GM19395 (cell line): ENCODE data around the gene VWA3A.
"Not testable (repeated sequence)": the region's sequence is repeated elsewhere in the genome, so short reads cannot be mapped to it uniquely, and the experiment has no call there.

Experiments used
- ATAC-seq: cut with Tn5 transposase; IDR thresholded peaks from one replicate; pipeline ENCODE4 v1.9.1; 2021; ENCODE audit warnings: mild to moderate bottlenecking, moderate library complexity; ENCODE audit not compliant: unreplicated experiment

Gene VWA3A

DNA sequence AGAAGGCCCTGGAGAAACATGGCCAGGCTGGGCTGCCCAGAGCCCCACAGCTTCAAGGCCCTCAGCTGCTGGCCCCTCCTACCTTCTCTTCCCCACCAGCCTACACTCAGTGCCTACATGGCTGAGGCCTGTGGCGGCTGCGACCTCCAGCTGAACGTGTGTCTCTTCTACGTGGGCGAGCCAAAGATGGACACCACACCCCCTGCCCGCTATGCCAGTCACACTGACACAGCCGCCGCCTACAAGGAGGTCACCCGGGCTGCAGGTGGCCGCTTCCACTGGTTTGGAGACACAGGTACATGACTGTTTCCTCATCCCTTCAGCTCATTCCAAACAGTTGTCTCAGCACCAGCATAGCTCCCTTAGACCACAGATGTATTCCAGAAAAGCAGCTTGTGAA is 40.5 kb downstream of the VWA3A start:
- no peak for ATAC-seq

DNA sequence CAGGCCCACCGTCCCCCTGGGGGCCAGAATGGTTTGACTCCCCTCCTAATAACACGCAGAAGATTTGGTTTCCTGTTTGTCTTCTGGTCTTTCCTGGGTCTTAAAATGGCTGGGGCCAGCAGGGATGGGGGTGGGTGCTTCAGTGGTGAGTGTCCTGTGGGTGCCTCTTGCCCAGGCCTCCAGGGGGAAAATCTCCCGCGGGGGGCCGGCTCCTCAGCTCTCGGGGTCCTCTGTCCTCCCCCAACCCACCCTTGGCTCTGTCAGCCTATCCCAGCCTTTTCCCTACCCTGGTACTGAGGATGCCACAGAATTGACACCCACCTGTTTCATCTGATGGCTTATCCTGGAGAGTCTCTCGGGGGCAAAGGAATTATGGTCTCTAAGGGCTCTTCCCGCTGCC is 46.1 kb downstream of the VWA3A start:
- no peak for ATAC-seq

DNA sequence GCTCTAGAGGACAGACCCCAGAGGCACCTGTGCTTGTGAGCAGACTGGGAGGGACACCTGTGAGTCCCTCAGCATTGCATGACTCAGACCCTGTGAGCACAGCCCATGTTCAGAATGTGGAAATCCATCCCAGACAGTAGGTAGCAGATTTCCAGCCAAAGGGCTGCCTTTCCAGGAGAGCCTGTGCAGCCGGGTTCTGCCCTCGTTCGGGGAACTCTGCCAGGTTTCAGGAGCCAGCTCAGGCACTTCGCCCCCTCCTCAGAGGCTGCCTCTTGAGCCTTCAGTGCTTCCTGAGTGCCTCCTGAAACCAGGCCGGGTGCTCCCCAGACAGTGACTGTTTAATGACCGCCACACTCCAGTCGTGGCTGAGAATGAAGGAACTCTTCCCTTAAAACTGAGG is 46.7 kb downstream of the VWA3A start:
- no peak for ATAC-seq

DNA sequence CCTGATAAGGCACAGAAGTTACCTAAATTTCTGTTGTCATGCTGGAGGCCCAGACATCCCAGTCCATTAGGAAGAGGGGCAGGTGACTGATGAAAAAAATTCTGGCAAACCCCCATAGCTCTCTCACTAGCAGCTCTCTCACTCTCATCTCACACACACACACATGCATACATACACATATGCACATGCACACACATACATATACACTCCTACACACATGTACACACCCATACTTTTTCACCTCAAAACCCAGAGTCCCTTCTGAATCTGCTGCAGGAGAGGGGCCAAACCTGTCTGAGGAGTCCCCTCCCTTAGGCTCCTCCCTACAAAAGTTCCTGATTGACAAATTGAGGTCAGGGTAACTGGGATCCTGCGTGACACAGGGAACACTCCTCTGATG is 47.4 kb downstream of the VWA3A start:
- no peak for ATAC-seq

DNA sequence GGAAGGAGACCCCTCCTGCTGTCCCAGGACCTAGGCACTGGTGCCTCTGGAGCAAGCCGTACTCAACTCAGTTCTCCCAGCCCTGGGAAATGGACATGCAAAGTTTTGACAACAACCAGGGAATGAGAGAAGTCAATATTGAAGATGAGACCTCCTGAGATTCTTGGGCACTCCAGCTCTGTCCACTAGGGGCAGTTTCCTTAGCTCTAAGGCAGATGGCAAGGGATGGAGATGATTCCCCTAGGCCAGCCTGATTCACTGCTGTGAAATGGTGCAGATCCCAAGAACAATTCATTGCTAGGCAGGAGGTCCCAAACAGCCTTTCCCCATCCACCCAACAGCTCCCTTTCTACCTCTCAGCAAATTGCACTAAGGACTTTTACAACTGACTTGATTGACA is 49.4 kb downstream of the VWA3A start:
- no peak for ATAC-seq

DNA sequence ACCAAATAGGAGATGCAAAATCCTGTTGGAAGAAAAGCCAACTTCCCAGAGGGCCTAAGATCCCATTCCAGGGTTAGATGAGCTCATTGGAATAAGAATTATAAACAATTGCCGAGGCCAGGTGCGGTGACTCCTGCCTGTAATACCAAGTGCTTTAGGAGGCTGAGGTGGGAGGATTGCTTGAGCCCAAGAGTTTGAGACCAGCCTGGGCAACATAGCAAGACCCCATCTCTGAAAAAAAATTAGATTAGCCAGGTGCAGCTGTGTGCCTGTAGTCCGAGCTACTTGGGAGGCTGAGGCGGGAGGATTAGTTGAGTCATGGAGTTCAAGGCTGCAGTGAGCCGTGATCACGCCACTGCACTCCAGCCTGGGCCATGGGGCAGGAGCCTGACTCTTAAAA is 52.2 kb downstream of the VWA3A start:
- no peak for ATAC-seq

DNA sequence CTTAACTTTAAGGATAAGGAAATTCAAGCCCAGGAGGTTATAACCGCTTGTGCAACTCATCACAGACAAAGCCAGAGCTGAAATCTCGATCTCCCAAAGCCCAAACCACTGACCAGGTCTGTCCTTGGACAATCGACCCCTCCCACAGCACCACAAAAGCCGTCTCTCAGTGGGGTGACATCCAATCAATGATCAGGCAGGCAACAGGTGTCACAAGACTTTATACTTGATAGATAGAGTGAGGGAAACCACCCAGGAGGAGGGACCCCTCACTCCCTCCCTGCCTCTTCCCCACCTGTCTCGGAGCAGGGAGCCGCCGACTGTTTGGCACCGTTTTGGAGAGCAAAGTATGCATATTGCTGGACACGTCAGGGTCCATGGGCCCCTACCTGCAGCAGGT is 55.5 kb downstream of the VWA3A start:
- no peak for ATAC-seq

DNA sequence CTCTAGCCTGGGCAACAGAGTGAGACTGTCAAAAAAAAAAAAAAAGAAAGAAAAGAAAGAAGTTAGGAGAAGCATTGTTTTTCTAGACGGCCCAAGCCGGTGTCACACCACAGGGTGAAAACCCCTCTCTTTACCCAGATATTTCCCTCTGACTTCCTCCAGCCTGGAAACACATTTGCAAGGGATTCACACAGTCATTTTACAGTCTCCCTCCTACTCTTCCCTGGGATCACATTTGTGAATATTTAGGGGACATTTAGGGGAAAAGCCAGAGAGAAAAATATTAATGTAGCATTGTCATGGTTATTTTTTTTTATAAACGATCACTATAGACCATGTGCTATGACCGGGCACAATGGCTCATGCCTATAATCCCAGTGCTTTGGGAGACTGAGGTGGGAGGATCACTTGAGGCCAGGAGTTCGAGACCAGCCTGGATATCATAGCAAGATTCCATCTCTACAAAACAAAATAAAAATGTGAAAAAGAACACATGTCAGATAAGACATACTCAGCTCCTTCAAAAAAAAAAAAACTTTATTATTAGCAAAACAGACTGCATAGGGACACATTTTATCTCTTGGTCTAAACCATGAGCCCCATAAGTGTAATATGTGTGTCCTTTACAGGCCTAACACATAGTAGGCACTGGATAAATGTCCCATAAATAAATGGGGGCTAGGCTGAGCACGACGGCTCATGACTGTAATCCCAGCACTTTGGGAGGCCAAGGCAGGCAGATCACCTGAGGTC is 59.1 kb downstream of the VWA3A start:
- ATAC-seq, result no peak

DNA sequence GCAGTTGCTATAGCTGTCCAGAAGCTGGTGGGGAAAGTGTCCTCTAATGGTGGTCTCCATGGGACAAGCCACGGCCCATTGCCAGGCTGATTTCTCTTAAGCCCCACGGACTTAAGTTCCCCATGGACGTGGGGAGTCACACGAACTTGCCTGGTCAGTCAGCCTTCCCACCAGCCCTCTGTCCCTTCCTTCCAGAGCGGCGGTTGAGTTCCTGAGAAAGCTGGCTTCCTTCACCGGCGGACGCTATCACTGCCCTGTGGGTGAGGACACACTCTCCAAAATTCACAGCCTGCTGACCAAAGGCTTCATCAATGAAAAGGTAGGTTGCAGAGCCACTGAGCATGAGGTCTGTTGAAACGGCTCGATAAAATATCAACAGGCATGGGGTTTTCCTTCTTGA is 60.0 kb downstream of the VWA3A start:
- no peak for ATAC-seq

DNA sequence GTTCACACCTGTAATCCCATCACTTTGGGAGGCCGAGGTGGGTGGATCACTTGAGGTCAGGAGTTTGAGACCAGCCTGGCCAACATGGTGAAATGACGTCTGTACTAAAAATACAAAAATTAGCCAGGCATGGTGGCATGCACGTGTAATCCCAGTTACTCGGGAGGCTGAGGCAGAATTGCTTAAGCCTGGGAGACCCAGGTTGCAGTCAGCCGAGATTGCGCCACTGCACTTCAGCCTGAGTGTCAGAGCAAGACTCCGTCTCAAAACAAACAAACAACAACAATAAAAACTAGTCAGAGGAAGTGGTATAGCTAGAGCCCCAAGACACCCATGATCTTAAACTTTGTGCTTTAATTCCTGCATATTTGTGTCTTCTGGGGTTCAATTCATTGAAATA is 60.7 kb downstream of the VWA3A start:
- ATAC-seq, result not testable (repeated sequence)

DNA sequence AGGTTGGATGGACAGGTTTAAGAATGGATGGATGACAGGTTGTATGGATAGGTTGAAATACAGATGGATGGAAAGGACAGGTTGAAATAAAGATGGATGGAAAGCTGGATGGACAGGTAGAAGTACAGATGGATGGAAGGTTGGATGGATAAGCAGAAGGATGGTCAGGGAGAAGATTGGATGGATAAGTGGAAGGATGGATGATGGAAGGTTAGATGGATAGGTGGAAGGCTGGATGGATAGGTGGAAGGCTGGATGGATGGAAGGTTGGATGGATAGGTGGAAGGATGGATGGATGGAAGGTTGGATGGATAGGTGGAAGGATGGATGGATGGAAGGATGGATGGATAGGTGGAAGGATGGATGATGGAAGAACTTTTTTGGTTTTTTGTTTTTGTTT is 69.1 kb downstream of the VWA3A start:
- no peak for ATAC-seq

DNA sequence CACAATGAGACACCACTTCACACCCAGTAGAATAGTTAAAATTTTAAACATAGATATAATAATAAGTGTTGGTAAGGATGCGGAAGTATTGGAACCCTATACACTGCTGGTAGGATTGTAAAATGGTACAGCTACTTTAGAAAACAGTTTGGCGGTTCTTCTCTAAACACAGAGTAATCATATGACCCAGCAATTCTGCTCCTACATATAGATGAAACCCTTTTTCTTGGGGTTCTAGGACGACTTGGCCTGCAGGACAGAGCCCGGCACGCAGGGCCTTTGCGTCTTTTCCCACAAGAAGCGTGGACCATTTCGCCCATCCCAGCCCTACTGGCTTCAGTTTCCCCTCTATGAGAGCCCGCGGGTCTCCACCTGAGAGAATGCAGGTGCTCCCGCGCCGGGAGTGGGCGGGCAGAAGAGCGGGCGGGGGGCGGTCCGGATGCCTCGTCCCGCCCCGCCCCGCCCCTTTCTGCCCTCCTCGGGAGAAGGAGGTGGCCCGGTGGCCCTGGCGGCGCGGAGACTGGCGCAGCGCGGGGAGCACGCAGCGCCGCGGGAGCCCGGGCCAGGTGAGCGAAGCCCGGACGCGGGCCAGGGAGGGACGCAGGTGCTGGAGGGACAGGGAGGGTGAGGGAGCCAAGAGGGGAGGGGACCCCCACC is 69.8 kb downstream of the VWA3A start, which contains the start of gene SDR42E2:
SDR42E2 (plus strand) TSS at position 508 of the 657 bp plus-strand sequence. CDS start 3,077 bp downstream, outside the sequence.
- ATAC-seq, result no peak

DNA sequence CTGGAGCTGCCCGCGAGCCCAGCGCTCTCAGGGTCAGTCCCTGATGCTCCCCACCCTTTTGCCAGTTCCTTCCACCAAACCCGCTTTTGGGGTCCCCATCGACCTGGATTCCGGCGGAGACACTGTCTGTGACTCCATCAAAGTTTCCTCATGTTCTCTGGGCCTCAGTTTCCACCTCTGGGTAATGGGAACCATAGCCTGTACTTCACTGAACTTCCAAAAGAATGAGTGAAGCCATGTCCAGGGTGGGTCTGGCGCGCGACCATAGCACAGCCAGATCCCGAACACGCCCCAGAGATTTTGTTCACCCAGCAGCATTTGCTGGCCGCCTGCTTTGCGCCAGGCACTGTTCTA is 70.3 kb downstream of the VWA3A start:
- no peak for ATAC-seq

DNA sequence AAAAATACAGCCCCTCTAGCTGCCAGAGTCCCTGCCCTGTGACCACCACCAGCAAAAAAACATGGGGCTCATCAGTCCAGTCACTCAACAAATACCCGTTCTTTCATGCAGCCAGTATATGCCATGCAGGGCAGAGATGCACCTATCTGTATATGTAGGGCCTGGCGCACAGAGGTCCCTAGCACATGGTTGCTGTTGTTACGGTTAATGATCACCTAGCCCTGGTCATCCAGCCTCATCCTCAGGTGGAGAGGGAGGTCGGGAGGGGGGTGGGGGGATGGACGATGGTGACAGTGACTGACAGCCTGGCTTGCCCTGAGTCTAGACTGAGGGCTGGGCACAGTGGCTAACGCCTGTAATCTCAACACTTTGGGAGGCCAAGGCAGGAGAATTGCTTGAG is 71.5 kb downstream of the VWA3A start:
- ATAC-seq, result no peak

DNA sequence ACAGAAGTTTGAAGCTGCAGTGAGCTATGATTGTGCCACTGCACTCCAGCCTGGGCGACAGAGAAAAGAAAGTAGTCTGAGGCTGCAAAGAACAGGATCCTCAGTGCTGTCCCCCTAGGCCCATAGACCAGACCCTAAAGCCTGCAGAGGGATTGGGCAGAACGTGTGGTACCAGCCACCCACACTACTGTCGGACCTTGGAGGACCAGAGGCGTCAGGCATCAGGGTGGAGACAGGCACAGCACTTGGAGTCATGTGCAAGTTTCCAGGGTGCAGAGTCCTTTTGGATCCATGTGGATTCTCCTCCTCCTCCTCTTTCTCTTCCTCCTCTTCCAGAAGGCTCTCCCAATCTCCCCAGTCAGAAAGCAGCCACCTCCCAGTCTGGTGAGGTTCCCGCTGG is 72.1 kb downstream of the VWA3A start:
- ATAC-seq, result no peak

DNA sequence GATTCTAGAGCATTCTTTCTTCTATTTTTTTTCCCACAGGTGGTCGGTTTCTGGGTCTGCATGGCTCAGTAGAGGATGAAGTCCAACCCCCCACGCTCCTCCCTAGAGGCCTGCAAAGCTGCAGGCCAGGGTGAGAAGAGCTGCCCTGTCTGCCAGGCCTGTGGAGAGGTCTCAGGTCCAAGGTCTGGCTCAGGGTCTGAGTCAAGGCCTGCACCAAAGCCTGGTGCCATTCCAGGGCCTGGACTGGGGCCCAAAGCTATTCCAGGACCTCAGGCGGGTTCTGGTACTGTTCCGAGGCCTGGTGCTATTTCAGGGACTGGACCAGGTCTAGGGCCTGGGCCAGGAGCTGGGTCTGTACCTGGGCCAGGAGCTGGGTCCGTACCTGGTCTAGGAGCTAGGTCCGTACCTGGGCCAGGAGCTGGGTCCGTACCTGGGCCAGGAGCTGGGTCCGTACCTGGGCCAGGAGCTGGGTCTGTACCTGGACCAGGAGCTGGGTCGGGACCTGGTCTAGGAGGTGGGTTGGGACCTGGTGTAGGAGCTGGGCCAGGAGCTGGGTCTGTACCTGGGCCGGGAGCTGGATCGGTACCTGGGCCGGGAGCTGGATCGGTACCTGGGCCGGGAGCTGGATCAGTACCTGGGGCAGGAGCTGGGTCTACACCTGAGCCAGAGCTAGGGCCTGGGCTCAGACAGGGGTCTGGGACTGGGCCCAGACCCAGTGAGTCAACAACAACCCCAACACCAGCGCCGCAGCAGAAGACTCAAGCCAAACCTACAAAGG is 73.4 kb downstream of the VWA3A start:
- ATAC-seq, result no peak

DNA sequence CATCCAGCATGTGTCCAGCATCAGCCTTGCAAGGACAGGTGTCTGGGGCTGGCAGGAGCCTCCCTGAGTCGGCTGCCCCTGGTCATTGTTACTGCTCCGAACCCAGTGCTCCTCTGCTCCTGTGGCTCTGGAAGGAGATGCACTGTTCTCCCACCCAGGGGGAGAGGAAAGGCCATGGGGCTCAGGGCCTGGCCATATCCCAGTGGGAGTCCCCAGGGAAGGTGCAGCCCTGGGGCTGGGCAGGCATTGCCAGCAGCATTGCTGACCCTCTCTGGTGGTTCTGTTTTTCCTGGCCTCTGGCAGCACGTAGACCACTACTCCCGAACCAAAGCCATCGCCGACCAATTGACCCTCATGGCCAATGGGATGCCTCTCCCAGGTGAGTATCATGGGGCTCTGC is 79.6 kb downstream of the VWA3A start:
- no peak for ATAC-seq

DNA sequence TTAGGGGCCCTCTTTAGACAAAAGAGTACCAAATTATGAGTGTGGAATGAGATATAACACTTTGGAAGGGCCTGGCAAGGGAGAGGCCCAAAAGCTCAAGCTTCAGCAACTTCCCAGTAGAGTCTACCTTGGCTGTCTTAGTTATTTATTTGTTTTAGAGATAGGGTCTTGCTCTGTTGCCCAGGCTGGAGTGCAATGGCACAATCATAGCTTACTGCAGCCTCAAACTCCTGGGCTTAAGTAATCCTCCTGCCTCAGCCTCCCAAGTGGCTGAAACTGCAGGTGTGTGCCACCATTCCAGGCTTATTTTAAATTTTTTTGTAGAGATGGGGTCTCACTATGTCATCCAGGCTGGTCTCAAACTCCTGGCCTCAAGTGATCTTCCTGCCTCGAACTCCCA is 80.3 kb downstream of the VWA3A start:
- not testable (repeated sequence) for ATAC-seq

DNA sequence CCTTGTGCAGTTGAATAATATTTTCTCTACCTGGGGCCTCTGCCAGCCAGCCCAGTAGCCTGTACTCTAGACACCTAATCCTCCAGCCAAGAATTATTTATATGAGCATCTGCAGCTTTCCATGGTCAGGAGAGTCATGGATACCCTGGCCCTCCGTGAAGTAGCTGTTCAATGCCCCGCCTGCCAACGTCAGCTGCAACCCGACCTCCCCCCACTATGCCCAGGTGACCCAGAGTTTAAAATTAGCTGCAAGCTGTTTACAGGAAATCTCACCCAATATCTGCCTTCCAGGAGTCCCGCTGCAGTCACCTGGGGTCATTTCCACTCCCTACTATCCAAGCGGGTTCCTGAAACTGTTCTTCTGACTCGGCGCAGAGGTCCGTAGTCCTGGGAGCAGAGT is 82.3 kb downstream of the VWA3A start:
- ATAC-seq, result no peak

DNA sequence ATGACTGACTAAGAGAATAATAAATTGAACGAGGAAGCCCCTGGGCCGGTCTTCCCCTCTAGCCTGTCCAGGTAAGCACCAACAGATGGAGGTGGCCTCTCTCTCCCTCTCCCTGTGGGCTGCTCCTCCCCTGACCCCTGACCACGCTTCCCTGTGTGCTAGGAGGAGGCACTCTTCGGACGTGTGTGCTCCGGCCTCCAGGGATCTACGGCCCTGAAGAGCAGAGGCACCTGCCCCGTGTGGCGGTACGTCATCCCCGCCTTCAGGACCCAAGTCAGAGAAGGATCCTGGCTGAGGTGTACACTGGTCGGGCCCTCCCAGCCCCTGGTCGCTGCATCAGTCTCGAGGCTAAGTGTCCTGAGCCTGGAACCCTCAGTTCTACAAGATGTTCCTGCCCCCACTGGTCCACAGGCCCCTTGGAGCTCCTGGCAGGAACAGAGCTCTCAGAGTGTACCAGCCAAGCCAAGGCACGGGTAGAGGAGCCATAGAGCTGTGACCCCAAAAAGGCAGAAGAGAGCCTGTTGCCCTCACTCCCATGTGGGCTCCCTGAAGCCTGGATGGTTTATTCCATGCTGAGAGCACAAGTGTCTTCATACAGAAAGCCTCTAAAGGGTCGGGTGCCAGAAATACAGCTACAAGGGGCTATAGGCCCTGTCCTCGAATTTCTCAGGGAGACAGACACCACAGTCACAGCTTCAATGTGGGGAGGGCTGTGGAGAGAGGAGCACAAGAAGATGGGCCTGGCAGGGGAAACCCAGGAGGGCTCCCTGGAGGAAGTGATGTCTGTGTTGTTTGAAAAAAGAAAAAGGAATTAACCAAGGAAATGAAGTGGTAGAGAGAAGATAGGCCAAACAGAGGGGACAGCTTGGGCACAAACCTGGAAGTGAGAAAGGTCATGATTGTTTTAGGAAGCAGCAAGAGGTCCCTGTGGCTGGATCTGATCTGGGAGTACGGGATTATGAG is 85.9 kb downstream of the VWA3A start:
- ATAC-seq, result no peak

DNA sequence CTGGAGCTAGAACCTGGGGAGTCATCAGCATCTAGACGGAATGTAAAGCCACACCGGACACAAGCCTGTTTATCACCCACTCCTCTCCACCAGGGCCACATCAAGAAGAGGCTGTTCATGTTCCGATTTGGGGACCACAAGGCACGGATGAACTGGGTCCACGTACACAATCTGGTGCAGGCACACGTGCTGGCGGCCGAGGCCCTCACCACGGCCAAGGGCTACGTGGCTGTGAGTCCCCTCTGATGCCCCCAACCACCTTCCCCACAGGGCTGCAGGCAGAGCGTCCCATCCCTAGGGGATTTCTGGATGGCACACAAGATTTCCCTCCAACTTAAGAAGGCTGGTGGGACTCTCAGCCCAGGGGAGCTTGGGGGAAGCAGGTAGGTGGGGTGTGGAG is 89.1 kb downstream of the VWA3A start:
- no peak for ATAC-seq
